ENCODE measurements around the gene IRAK2.
"Not testable (repeated sequence)": the region's sequence is repeated elsewhere in the genome, so short reads cannot be mapped to it uniquely, and the experiment has no call there.

Gene IRAK2

DNA sequence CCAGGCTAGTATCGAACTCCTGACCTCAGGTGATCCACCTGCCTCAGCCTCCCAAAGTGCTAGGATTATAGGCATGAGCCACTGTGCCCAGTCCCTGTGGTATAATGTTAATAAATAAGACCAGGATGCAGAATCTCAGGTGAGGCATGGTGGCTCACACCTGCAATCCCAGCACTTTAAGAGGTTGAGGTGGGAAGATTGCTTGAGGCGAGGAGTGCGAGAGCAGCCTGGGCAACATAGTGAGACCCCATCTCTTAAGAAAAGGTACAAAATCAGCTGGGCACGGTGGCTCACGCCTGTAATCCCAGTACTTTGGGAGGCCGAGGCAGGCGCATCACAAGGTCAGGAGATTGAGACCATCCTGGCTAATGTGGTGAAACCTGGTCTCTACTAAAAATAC lies 10.6 kb downstream of the IRAK2 start:
- not testable (repeated sequence) for H3K9me3 Mint-ChIP-seq; H3K27ac Mint-ChIP-seq; H3K36me3 Mint-ChIP-seq (ENCODE audit: low read depth); H3K4me3 Mint-ChIP-seq; H3K27me3 Mint-ChIP-seq
- peaks cover 17% of the 10 kb centered on the region for H3K4me1 Mint-ChIP-seq (ENCODE audit: low read depth)

DNA sequence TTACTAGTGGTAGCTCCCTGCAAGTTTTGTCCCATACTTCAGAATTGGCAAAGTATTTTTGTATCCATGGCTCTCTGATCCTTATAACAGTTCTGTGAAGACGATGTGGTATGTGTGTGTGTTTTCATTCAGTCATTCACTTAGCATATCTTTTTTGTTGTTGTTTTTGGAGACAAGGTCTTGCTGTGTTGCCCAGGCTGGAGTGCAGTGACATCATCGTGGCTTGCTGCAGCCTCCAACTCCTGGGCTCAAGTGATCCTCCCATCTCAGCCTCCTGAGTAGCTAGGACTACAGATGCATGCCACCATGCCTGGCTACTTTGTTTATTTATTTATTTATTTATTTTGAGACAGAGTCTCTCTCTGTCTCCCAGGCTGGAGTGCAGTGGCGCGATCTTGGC lies 11.4 kb downstream of the IRAK2 start:
- not testable (repeated sequence) for H3K4me3 Mint-ChIP-seq; H3K36me3 Mint-ChIP-seq (ENCODE audit: low read depth); H3K27me3 Mint-ChIP-seq; H3K9me3 Mint-ChIP-seq; H3K27ac Mint-ChIP-seq
- H3K4me1 Mint-ChIP-seq (ENCODE audit: low read depth) = peaks cover 17% of the 10 kb centered on the region

DNA sequence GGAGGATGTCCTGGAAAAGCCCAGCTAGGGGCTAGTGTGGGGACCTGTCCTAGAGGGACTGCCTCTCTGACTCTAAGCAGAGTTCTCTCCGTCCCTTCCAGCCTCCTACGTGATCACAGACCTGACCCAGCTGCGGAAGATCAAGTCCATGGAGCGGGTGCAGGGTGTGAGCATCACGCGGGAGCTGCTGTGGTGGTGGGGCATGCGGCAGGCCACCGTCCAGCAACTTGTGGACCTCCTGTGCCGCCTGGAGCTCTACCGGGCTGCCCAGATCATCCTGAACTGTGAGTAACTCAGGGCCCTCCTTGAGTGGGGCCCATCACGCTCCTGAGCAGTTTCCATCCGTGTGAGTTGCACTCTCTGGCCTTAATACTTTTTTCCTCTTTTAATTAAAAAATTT lies 13.0 kb downstream of the IRAK2 start:
- H3K27ac Mint-ChIP-seq = no peak overlapping the region
- H3K36me3 Mint-ChIP-seq (ENCODE audit: low read depth) = peaks cover 8% of the 10 kb centered on the region
- peaks cover 21% of the 10 kb centered on the region for H3K4me1 Mint-ChIP-seq (ENCODE audit: low read depth)
- no peak overlapping the region for H3K4me3 Mint-ChIP-seq
- H3K27me3 Mint-ChIP-seq = no peaks in the 10 kb centered on the region
- H3K9me3 Mint-ChIP-seq = no peaks in the 10 kb centered on the region

DNA sequence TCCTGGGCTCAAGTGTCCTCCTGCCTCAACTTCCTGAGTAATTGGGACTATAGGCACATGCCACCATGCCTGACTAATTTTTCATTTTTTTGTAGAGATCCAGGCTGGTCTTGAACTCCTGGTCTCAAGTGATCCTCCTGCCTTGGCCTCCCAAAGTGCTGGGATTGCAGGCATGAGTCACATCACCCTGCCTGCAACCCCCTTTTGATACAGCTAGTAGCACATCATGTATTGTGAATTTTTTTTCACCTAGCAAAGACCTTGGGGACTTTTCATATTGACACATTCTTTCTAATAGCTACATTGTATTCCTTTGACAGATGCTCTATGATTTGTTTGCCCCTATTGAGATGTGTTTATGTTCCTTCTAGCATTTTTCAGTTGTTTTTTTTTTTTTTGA lies 14.2 kb downstream of the IRAK2 start:
- peaks cover 8% of the 10 kb centered on the region for H3K36me3 Mint-ChIP-seq (ENCODE audit: low read depth)
- H3K4me3 Mint-ChIP-seq = no peak overlapping the region
- no peak overlapping the region for H3K27ac Mint-ChIP-seq
- H3K4me1 Mint-ChIP-seq (ENCODE audit: low read depth) = peaks cover 11% of the 10 kb centered on the region
- H3K27me3 Mint-ChIP-seq = no peaks in the 10 kb centered on the region
- H3K9me3 Mint-ChIP-seq = no peaks in the 10 kb centered on the region

DNA sequence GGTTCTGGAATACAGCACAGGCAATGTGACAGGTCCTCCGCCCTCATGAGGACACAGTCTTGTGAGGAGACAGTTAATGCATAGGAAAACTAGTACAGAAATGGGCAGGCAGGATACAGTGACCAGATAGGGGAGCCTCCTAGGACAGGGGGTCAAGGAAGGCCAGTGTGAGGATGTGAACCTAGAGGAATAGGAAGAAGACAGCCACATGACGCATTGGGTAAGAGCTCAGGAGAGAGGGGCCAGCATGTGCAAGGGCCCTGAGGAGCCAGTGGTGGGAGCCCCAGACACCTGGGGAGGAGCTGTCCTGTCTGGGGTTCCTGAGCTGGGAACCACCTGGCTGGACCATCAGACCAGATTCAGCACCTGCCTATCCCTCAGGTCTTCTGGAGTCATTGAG lies 15.6 kb downstream of the IRAK2 start:
- Mint-ChIP-seq H3K27ac (no peak overlapping the region), H3K4me3 (no peak overlapping the region), H3K27me3 (no peaks in the 10 kb centered on the region), H3K4me1 (ENCODE audit: low read depth) (peaks cover 11% of the 10 kb centered on the region), H3K36me3 (ENCODE audit: low read depth) (peaks cover 12% of the 10 kb centered on the region), H3K9me3 (no peaks in the 10 kb centered on the region)

DNA sequence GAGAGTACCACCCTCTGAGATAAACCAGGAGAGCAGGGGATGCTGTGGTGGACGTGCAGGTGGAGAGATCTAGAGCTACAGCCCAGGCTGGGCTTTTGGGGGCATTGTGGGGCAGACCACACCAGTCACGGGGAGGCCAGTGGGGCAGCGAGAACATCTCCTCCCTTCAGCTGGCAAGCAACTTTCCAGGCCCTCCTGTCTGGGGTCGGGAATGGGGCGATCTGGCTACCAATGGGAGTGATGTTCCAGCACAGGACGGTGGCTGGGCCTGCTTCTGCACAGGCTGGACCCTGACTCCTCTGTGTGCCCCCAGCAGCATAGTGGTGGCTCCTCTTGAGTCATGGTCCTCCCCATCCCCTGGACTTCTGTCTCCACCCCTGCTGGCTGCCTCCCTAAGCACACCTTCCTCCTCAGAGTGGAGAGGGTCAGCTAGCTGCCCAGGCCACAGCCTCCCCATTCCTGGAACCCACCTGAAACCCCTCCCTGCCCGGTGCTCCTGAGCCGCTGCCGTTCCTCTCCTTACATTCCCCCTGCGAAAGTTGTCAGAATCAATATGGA lies 16.1 kb downstream of the IRAK2 start:
- no peaks in the 10 kb centered on the region for H3K27me3 Mint-ChIP-seq
- H3K4me1 Mint-ChIP-seq (ENCODE audit: low read depth) = peaks cover 15% of the 10 kb centered on the region
- H3K27ac Mint-ChIP-seq = no peak overlapping the region
- no peaks in the 10 kb centered on the region for H3K9me3 Mint-ChIP-seq
- H3K4me3 Mint-ChIP-seq = no peak overlapping the region
- peaks cover 12% of the 10 kb centered on the region for H3K36me3 Mint-ChIP-seq (ENCODE audit: low read depth)

DNA sequence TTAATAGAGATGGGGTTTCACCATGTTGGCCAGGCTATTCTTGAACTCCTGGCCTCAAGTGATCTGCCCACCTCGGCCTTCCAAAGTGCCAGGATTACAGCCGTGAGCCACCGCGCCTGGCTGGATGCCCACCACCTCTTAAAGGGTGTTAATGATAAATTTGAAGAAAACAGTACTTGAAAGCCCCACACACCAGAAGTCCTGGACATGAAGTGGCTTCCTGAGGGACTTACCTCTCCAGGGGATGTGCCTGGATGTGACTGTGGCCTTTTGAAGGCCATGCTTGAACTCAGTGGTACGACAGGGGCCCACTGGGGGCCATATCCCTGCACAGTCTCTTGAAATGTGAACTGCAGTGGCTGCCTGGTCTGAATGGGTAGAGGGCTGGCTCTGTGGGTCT lies 18.2 kb downstream of the IRAK2 start:
- no peaks in the 10 kb centered on the region for H3K9me3 Mint-ChIP-seq
- H3K4me3 Mint-ChIP-seq = no peak overlapping the region
- peaks cover 12% of the 10 kb centered on the region for H3K36me3 Mint-ChIP-seq (ENCODE audit: low read depth)
- no peak overlapping the region for H3K27ac Mint-ChIP-seq
- H3K4me1 Mint-ChIP-seq (ENCODE audit: low read depth) = peaks cover 33% of the 10 kb centered on the region
- no peaks in the 10 kb centered on the region for H3K27me3 Mint-ChIP-seq

DNA sequence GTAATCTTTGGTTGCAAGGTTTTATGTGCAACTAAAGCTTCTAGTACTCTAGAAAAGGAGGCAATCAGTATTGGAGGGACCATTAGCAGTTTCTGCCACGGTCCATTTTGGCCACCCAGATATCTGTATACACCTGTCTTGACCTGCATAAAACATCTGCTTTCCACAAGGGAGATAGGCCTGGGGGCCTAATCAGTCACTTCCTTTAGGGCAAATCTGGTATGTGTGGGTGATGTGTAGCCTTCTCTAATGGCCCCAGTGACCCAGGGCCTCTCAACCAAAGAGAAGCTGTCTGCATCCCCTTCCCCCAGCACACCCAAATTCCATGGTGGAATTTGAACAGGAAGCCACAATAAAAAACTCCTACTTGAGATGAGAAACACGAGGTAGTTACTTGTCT lies 19.5 kb downstream of the IRAK2 start:
- Mint-ChIP-seq H3K4me1 (ENCODE audit: low read depth) (peaks cover 42% of the 10 kb centered on the region), H3K36me3 (ENCODE audit: low read depth) (peaks cover 12% of the 10 kb centered on the region), H3K27me3 (no peaks in the 10 kb centered on the region), H3K4me3 (no peak overlapping the region), H3K27ac (no peak overlapping the region), H3K9me3 (no peaks in the 10 kb centered on the region)

DNA sequence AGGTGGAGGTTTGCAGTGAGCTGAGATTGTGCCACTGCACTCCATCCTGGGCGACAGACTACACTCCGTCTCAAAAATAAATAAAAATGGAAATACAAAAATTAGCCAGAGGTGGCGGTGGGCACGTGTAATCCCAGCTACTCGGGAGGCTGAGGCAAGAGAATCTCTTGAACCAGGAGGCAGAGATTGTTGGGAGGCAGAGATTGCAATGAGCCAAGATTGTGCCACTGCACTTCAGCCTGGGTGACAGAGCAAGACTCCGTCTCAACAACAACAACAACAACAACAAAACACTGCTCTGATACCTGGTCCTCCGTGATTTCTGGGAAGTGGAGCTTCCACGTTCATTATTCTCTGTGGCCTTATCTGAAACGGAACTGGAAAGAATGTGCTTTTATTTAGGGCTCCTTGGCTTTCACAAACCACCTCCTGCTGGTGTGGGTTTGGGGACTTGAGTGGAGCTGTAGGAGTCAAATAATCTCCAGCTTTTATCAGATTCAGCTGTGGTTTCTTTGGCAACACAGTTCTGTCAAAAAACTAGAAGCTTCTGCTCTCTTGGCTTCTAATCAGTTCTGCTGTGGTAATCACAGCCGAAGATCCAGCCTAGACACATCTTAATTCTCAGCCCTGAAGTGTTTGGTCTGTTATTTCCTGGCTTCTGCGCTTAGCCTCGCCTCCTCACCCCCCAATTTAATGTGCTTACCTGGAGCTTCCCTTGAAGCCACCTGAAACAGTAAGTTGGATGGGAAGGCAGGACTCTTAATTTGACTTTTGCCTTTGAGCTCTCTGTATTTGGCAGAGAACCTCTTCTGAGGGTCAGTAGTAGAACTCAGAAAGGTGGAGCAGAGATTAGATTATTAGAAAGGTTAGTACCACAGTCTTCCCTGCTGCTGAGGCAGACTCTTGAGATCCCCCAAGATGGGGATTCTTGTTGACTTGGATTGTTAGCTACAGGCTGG lies 21.4 kb downstream of the IRAK2 start:
- peaks cover 3% of the 10 kb centered on the region for H3K36me3 Mint-ChIP-seq (ENCODE audit: low read depth)
- H3K4me3 Mint-ChIP-seq = no peak overlapping the region
- H3K9me3 Mint-ChIP-seq = no peaks in the 10 kb centered on the region
- H3K27ac Mint-ChIP-seq = peak overlapping the region; percentile 85
- no peaks in the 10 kb centered on the region for H3K27me3 Mint-ChIP-seq
- H3K4me1 Mint-ChIP-seq (ENCODE audit: low read depth) = peaks cover 59% of the 10 kb centered on the region

DNA sequence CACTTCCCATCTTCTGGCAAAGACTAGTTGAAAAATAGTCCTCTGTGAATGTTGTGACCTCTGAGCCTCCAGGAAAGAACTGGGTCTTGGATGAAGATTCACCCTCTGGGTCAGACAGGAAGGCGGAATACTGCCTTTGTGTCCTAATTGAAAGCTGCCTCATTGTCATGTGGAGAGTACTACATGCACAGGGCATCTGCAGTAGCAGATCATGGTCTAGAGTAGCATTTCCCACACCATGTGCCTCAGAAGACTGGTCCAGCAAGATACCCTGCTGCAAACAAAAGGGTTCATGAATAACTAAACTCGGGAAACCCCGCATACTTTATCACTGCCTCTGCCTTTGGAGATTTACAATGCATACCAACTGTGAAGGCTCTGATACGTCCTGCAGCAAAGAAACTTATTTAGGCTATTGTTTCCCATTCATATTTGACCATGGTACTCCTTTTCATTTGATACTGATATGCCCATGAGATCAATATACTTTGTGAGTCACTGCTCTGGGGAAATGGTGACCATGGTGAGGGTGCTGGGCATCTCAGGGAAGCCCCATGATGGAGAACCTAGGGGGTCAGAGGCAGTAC lies 22.7 kb downstream of the IRAK2 start:
- Mint-ChIP-seq H3K4me3 (no peak overlapping the region), H3K36me3 (ENCODE audit: low read depth) (peaks cover 3% of the 10 kb centered on the region), H3K4me1 (ENCODE audit: low read depth) (peaks cover 68% of the 10 kb centered on the region), H3K27ac (peak overlapping the region; percentile 17), H3K27me3 (no peaks in the 10 kb centered on the region), H3K9me3 (no peaks in the 10 kb centered on the region)

DNA sequence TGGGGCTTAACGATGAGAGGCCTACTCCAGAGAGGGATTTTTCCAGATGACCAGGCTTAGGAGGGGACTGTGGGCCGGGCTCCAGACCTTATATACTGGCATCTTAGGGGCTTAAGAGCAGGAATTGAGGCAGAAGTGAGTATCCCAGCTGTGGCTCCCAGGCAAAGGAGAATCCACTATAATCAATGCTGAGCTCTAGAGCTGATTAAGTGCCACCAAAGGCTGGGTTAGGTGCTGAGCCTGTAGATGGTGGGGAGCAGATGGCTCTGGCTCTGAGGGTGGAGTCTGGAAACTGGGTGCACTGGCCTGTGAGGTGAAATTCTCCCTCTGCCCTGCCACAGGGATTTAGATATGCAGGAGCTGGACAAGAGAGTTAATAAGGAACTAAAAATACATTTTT lies 23.2 kb downstream of the IRAK2 start:
- peaks cover 3% of the 10 kb centered on the region for H3K36me3 Mint-ChIP-seq (ENCODE audit: low read depth)
- H3K27ac Mint-ChIP-seq = no peak overlapping the region
- no peak overlapping the region for H3K4me3 Mint-ChIP-seq
- no peaks in the 10 kb centered on the region for H3K9me3 Mint-ChIP-seq
- H3K27me3 Mint-ChIP-seq = no peaks in the 10 kb centered on the region
- peaks cover 73% of the 10 kb centered on the region for H3K4me1 Mint-ChIP-seq (ENCODE audit: low read depth)

DNA sequence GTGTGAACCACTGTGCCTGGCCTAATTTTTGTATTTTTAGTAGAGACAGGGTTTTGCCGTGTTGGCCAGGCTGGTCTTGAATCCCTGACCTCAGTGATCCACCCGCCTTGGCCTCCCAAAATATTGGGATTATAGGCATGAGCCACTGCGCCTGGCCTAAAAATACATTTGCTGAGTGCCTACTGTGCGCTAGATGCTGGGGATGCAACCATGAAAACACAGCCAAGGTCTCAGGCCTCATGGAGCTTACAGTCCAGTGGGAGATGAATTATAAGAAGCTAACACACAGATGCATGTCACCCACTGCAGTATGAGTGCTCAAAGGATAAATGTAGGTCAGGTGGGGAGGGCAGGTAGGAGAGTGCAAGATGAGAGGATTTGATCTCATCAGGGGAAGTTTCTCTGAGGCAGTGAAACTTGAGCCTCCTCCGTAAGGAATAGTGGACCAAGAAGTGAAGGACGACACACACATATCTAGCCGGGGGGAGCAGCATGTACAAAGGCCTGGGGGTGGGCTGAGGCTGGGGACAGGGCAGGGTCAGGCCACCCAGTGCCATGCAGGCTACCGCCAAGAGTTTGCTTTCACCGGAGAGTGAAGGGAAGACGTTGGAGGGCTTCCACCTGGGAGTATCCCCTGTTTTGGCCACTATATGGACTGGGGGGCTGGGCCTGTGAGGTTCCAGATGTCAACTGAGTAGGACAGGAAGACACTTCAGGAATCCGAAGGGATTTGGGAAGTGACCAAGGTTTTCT lies 24.3 kb downstream of the IRAK2 start:
- Mint-ChIP-seq H3K36me3 (ENCODE audit: low read depth) (peaks cover 3% of the 10 kb centered on the region), H3K27ac (peak overlapping the region; percentile 84), H3K27me3 (no peaks in the 10 kb centered on the region), H3K4me1 (ENCODE audit: low read depth) (peaks cover 82% of the 10 kb centered on the region), H3K4me3 (peak overlapping the region; percentile 35), H3K9me3 (no peaks in the 10 kb centered on the region)

DNA sequence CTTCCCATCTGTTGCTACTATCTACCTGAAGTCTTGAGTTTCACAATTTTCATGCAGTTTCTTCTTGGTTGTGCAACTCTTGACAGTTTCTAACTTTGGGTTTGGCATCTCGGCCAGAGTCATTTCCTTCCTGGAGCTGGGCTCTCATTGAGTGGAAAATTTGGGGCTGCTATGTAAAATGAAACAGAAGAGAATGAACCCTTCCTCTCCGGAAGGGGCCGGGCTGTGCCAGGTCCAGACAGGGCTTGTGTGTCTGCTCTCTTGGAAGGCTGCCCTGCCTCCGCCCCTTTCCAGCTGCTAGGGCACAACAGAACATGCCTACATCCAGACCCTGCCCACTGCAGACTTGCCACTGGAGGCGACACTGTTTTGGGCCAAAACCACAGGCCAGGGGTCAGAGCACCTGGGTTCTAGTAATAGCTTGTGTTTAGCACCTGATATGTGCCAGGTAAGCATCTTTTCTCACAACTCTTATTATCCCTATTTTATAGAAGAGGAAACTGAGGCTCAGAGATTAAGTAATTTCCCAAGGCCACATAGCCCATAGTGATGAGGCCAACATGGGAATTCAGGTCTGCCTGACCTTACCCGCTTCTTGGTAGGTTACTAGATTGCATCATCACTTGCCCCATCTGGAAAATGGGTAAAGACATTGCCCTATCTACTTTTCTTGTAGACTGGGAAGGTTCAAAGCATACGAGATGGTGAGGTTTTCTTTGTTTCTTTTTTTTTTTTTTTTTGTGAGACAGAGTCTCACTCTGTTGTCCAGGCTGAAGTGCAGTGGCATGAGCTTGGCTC lies 25.0 kb downstream of the IRAK2 start:
- H3K27me3 Mint-ChIP-seq = no peaks in the 10 kb centered on the region
- no peaks in the 10 kb centered on the region for H3K36me3 Mint-ChIP-seq (ENCODE audit: low read depth)
- H3K27ac Mint-ChIP-seq = peak overlapping the region; percentile 84
- H3K4me3 Mint-ChIP-seq = peak overlapping the region; percentile 35
- peaks cover 84% of the 10 kb centered on the region for H3K4me1 Mint-ChIP-seq (ENCODE audit: low read depth)
- H3K9me3 Mint-ChIP-seq = no peaks in the 10 kb centered on the region

DNA sequence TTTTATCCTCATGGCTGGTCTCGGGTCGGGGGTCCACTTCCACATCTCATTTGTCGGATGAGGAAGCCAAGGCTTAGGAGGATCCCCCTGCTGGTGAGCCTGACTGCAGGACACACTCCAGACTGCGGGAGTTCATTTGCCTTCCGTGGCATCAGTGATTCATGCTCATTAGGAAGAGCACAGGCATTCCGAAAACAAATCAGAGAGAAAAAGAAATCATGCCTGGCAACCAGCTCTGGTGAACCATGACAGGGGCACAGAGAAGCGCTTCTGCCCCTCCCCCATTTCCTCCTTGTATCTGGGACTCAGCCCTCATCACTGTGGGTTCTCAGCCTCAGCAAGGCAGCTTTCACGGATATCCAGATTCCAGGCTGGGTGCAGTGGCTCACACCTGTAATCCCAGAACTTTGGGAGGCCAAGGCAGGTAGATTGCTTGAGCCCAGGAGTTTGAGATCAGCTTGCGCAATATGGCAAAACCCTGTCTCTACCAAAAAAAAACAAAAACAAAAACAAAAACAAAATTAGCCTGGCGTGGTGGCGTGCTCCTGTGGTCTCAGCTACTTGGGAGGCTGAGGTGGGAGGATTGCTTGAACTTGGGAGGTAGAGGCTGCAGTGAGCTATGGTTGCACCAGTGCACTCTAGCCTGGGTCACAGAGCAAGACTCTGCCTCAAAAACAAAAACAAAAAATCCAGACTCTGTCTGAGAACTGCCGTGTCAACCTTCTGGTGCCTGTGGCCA lies 28.4 kb downstream of the IRAK2 start:
- H3K27ac Mint-ChIP-seq = peak overlapping the region; percentile 92
- H3K36me3 Mint-ChIP-seq (ENCODE audit: low read depth) = no peaks in the 10 kb centered on the region
- H3K4me3 Mint-ChIP-seq = peak overlapping the region; percentile 63
- no peaks in the 10 kb centered on the region for H3K27me3 Mint-ChIP-seq
- no peaks in the 10 kb centered on the region for H3K9me3 Mint-ChIP-seq
- H3K4me1 Mint-ChIP-seq (ENCODE audit: low read depth) = peaks cover 92% of the 10 kb centered on the region

All from stimulated activated naive CD8-positive, alpha-beta T cell treated with anti-CD3 and anti-CD28 coated beads, Interleukin-15, Interleukin-2, amounts not matched to agents 100 ng/mL and 50 ng/mL, for 24 hours (primary cell).